HG03439 (cell line): ENCODE results near the gene PRKAR1B.

Source experiments
- ATAC-seq: cut with Tn5 transposase; IDR thresholded peaks from one replicate; pipeline ENCODE4 v1.9.1; 2021; ENCODE audit warnings: mild to moderate bottlenecking, moderate library complexity; ENCODE audit not compliant: unreplicated experiment

The PRKAR1B gene

GRCh38 chr7:698515-699475 is 28.3 kb downstream of the PRKAR1B start:
- ATAC-seq: no peak

DNA sequence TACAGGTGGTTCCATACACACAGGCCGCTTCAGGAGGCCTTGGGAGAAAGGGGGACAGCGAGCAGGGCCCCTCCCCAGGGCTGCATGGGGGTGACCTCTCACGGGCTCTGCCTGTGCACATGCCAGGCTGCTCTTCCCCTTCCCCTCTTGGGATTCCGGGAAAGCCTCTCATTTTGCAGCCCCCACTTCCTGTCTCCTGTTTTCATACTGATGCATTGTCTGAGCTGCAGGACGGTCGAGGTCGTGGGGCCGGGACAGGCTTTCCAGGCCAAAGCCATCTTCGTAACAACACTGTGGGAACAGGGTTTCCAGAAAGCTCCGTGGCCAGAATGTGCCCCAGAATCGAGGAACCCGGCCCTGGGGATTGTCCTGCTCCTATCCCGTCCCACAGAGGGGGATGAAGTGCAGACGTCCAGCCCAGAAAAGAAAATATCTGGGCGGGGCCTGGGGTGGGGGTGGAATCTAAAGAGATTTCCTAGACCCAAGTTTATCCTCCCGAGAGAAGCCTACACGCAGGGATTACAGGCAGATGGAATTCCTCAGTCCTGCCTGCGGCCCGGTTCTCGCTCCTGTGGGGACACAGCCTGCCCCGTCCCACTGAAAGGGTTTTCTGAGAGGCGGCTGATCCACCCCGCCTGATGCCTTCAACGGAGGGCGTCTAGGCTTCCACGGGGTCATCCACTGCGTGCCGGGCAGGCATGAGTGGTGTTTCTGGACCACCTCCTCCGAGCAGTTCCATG is 30.1 kb downstream of the PRKAR1B start:
- no peak for ATAC-seq

- no peak for ATAC-seq
Observed at GRCh38 chr7:696426-696811, 30.7 kb downstream of the PRKAR1B start.

DNA sequence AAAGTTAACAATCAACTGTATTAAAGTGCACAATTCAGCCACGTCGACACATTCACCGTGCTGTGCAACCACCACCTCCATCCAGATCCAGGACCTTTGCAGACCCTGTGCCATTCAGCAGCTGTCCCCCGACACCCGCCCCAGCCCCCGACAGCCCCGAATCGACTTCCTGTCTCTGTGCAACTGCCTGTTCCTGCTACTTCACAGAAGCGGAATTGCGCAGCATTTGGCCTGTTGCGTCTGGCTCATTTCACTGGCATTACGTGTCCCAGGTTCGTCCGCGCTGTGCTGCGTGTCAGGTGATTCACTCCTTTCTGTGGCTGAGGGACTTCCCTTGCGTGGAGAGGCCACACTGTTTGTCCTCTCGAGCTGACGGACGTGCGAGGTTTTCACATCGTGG is 33.8 kb downstream of the PRKAR1B start:
- no peak for ATAC-seq

DNA sequence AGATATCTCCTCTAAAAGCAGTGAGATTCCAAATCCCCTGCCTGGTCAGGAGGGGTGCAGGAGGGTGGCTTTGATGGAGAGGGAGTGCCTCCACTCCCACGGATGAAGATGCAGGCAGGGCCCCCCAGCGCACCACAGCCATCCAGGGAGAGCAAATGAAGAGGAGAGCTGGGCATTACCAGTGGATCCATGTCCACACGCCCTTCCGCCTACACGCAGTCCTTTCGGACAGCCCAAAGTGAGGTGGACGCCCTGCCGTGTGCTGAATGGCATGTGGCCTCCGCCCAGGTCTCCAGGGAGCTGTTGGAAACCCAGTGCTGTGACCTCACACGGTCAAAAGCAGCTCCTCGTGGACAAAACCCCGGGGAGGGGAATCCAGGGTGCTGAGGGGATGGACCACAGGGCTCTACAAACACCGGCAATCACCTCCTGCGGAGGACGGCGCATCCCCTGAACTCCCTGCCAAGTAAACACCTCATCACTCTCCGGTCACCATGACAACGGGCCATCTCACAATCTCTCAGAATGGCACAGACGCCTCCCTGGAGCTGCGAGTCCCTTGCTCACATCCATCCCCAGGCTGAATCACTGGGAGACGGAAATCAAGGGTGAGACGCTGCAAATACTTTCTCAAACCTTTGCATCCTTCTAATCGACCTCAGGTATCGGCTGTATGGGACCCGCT is 35.6 kb downstream of the PRKAR1B start:
- no peak for ATAC-seq

GRCh38 chr7:690478-691360 is 36.4 kb downstream of the PRKAR1B start:
- ATAC-seq: no peak

DNA sequence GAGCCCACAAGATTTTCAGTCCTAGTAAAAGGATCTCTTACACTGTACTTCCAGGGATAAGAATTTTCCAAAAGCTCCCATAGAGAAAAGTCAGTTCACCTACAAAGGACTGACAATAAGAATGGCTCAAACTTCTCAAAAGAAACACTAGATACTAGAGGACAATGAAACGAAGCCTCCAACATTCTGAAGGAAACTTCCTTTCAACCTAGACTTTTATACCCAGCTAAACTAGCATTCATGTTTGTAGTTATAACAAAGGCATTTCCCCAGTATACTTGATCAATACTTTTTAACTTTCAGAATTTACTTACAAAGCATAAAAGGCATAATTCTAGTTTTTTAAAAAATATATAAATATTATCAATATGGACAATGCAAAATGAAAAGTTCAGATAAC is 41.5 kb downstream of the PRKAR1B start:
- ATAC-seq: no peak

DNA sequence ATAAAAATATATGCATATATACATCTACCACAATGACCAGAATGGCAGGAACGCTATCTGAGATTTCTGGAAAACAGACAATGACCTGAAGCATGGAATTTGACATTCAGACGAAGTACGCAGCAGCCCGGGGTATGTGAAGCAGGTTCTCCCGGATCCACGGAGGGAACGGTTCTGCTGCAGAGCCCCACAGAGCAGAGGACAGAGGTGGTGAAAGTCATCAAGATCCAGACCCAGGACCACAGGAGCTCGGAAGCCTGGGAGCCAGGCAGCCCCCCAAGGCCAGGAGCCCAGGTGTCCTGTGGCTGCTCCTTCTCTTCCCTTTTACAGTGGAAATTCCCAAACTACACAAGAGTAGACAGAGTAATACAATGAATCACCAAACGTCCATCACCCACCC is 42.7 kb downstream of the PRKAR1B start:
- ATAC-seq: no peak

- no peak for ATAC-seq
Observed at GRCh38 chr7:683526-684205, 43.4 kb downstream of the PRKAR1B start.

DNA sequence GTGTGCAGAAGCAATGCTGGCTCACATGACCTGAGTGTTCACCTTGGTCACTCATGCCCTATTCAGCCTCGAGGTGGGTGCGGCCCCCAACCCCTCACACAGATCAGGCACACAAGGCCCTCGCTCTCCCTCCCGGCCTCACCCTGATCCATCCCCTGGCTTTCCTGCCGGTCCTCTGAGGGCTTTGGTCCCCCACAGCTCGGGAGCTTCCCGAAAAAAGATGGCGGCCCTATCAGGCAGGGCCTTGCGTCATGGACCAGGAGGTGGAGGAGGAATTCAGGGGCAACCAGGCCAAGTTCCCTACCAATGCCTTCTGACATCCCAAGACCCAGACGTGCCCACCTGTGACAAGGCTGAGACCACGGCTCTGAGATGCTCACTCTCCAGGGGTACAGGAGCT is 44.3 kb downstream of the PRKAR1B start:
- no peak for ATAC-seq

GRCh38 chr7:681551-682307 is 45.4 kb downstream of the PRKAR1B start:
- ATAC-seq: no peak

DNA sequence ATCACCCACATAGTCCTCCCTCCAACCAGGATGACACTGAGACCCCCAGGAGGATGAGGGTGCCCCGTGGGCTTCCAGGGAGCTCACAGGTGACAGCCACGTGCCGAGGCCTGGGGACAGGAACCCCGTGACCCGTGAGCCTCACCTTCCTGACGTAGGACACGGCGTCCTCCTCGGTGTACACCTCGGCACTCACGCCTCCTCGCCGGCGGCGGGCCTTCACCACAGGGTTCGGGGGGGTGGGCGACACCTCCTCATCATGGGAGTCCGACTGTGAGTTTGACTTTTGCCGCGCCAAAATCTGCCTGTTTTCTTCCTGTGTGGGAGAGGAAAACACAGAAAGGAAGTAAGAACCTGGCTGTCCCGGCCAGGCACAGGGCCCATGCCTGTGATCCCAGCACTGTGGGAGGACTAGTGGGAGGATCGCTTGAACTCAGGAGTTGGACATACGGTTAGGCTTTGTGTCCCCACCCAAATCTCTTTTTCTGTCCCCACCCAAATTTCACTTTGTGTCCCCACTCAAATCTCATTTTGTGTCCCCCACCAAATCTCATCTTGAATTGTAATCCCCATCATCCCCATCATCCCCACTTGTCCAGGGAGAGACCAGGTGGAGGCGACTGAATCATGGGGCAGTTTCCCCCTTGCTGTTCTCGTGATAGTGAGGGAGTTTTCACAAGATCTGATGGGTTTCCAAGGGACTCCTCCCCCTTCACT is 46.5 kb downstream of the PRKAR1B start:
- no peak for ATAC-seq

- ATAC-seq: no peak
Observed at GRCh38 chr7:676972-677385, 50.1 kb downstream of the PRKAR1B start.

DNA sequence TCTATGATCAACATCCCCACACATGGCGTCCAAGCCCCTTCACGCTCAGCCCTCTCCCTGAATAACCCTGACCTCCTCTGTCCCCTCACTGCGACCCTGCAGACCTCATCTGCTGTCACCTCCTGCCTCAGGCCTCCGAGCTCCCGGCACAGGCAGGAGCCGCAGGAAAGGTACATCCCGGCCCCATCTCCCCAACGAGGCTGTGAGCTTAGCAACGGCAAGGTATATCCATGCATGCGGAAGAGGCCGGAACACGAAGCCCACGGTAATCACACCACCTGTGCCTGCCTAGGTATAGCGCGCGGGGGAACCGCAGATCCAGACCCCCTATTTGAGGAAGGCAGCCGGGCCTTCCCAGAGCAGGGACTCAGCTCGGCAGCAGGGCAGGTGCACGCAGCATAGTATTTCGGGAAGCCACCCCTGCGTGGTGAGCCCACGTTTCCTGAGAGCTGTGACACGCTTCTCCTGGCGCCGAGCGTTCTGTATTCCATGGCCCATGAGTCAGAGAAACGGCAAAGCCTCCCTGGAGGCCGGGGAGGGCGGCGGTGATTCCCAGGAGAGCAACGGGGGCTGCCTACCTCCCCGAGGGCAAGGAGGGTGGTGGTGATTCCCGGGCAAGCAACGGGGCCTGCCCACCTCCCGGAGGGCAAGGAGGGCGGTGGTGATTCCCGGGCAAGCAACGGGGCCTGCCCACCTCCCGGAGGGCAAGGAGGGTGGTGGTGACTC is 50.7 kb downstream of the PRKAR1B start:
- ATAC-seq: no peak

GRCh38 chr7:674454-675410 is 52.3 kb downstream of the PRKAR1B start:
- no peak for ATAC-seq

GRCh38 chr7:673681-674453 is 53.2 kb downstream of the PRKAR1B start:
- ATAC-seq: no peak
